ENCODE data around the gene STX18. TPM values are rescaled to one million over a fixed set of nuclear protein-coding genes. Genes with fewer than 3 reads are reported as not detected.

STX18 gene
- total RNA-seq, 1 donor from 2014 or later, result 17.3 TPM

DNA sequence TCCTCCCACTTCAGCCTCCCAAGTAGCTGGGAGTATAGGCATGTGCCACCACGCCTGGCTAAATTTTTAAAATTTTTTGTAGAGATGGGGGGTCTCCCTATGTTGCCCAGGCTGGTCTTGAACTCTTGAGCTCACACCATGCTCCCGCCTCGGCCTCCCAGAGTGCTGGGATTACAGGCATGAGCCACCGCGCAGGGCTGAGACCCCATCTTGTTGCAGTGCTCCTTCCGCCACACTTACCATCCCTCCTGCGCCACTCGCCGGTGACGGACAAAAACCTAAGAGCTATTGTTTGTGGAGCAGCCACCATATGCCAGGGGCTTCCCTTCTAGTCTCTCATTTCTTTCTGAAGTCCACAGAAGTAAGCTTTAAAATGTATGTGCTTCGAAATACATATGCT lies 120.5 kb downstream of the STX18 start:
- H3K27ac ChIP-seq (replicated peaks), result no peak overlapping the region
- no peaks in the 10 kb centered on the region for H3K27me3 ChIP-seq (ENCODE audit: low read depth)
- TF ChIP-seq, protein P1, sequence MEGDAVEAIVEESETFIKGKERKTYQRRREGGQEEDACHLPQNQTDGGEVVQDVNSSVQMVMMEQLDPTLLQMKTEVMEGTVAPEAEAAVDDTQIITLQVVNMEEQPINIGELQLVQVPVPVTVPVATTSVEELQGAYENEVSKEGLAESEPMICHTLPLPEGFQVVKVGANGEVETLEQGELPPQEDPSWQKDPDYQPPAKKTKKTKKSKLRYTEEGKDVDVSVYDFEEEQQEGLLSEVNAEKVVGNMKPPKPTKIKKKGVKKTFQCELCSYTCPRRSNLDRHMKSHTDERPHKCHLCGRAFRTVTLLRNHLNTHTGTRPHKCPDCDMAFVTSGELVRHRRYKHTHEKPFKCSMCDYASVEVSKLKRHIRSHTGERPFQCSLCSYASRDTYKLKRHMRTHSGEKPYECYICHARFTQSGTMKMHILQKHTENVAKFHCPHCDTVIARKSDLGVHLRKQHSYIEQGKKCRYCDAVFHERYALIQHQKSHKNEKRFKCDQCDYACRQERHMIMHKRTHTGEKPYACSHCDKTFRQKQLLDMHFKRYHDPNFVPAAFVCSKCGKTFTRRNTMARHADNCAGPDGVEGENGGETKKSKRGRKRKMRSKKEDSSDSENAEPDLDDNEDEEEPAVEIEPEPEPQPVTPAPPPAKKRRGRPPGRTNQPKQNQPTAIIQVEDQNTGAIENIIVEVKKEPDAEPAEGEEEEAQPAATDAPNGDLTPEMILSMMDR (IDR thresholded peaks at IDR 0.05; ENCODE audit: borderline replicate concordance), result no peak
- peaks cover 84% of the 10 kb centered on the region for H3K36me3 ChIP-seq
- no peak overlapping the region for H3K4me3 ChIP-seq
- no peaks in the 10 kb centered on the region for H3K4me1 ChIP-seq
- intact Hi-C loops (cut with micrococcal nuclease), result no loop called here
- no peak for DNase-seq
- H3K9me3 ChIP-seq (replicated peaks), result no peaks in the 10 kb centered on the region

DNA sequence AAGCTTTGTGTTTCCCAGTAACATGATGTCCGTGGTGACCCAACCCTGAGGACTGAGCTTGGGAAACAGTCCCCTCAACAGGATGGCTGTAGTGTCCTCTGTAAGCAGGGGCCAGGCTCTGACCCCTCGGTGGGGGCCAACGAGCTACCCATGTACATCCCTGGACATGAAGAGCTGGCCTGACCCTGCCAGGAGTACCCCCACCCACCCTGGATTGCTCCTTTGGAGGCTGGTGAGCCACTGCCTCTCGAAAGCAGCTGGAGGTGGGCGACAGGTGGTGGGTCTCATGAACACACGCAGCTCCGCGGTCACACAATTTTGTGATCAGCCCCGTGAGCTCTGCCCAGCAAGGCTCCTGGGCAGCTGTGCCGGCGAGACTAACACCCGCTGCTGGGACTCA lies 121.4 kb downstream of the STX18 start:
- no peaks in the 10 kb centered on the region for H3K9me3 ChIP-seq (replicated peaks)
- TF ChIP-seq, protein P1 (IDR thresholded peaks at IDR 0.05; ENCODE audit: borderline replicate concordance), result no peak
- intact Hi-C loops (cut with micrococcal nuclease), result no loop called here

DNA sequence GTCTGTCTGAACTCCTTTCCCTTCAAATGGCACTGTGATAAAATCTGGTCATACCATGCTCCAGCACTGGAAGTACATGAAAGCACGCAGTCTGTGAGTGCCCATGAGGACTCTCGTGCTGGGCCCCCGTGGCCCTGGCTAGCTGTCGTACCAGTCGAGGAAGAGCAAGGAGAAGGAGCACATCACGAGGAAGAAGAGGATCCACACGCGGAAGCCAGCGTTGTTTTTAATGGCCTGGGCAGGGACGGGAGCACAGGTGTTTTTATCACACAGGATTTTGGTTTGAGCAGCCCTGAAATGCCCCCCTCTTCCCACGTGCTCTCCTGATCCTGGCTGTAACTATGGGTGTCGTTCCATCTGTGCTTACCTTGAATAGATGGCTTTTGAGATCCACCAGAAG lies 122.0 kb downstream of the STX18 start:
- Histone ChIP-seq H3K4me3 (no peak overlapping the region), H3K27me3 (ENCODE audit: low read depth) (no peaks in the 10 kb centered on the region), H3K27ac (replicated peaks) (no peak overlapping the region), H3K36me3 (peaks cover 84% of the 10 kb centered on the region), H3K4me1 (no peaks in the 10 kb centered on the region), H3K9me3 (replicated peaks) (no peaks in the 10 kb centered on the region)
- intact Hi-C loops (cut with micrococcal nuclease), result no loop called here
- DNase-seq, result no peak
- TF ChIP-seq, protein P1 (IDR thresholded peaks at IDR 0.05; ENCODE audit: borderline replicate concordance), result no peak

More for the DNA sequence above, 121.4 kb downstream of the STX18 start:
- H3K27me3 ChIP-seq (ENCODE audit: low read depth), result no peaks in the 10 kb centered on the region
- no peak for DNase-seq
- H3K36me3 ChIP-seq, result peaks cover 88% of the 10 kb centered on the region
- no peak overlapping the region for H3K27ac ChIP-seq (replicated peaks)
- H3K4me1 ChIP-seq, result no peaks in the 10 kb centered on the region
- no peak overlapping the region for H3K4me3 ChIP-seq

DNA sequence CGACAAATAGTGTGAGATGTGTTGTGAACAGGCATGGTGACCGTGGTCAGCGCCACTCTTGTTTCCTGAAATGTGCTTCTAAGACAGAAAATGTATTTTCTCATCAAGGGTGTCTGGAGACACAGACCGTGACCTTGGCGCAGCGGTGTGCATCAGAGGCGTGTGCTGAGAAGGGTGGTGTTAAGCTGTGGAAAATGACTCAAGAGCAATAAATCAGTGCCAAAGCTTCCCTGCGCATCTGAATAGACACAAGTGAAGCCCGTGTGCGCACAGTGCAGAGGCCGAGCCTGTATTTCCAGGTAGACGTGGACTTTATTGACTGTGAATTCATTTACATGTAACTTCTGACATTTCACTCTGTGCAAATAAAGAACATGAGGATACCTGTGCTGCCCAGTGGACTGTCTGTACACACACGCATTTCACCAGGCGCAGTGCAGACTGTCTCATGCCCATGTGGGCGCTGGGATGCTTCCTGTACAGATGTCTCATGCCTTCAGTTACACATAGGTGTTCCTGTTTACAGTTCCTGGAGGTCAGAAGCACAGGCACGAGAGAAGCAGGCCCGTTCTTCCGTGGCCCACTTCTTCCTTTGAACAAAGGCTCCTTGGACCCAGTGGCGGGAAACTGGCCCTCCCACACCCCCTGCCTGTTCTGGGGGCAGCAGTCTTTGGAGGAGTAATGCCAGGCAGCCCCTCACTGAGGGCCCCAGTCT lies 123.0 kb downstream of the STX18 start:
- DNase-seq, result no peak
- no peak overlapping the region for H3K4me3 ChIP-seq
- H3K4me1 ChIP-seq, result no peaks in the 10 kb centered on the region
- TF ChIP-seq, protein P1 (IDR thresholded peaks at IDR 0.05; ENCODE audit: borderline replicate concordance), result no peak
- H3K27ac ChIP-seq (replicated peaks), result no peak overlapping the region
- no peaks in the 10 kb centered on the region for H3K27me3 ChIP-seq (ENCODE audit: low read depth)
- H3K9me3 ChIP-seq (replicated peaks), result no peaks in the 10 kb centered on the region
- peaks cover 75% of the 10 kb centered on the region for H3K36me3 ChIP-seq
- intact Hi-C loops (cut with micrococcal nuclease), result no loop called here

DNA sequence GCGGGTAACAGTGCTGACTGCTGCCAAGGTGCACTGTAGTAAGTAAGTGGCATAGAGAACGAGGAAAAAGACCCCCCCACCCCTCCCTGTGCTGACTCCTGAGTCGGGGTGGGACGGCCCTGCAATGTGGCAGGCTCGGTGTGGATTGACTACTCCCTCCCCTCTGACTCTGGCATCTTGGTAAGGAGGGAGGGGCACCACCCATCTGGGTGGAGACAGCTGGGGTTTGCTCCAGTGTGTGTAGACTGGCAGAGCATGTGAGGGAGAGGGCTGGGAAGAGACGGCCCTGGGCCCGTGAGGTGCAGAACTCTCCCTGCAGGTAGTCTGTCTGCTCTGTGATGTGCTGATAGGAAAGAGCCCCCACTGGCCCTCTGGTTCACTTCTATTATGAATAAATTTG lies 124.0 kb downstream of the STX18 start:
- no peak for DNase-seq
- intact Hi-C loops (cut with micrococcal nuclease), result no loop called here
- H3K27me3 ChIP-seq (ENCODE audit: low read depth), result no peaks in the 10 kb centered on the region
- no peak overlapping the region for H3K4me3 ChIP-seq
- peaks cover 65% of the 10 kb centered on the region for H3K36me3 ChIP-seq
- H3K9me3 ChIP-seq (replicated peaks), result no peaks in the 10 kb centered on the region
- H3K4me1 ChIP-seq, result no peaks in the 10 kb centered on the region
- TF ChIP-seq, protein P1 (IDR thresholded peaks at IDR 0.05; ENCODE audit: borderline replicate concordance), result no peak
- H3K27ac ChIP-seq (replicated peaks), result no peak overlapping the region
